BLaER1 treated with 17β-estradiol and CSF1 and Interleukin-3, amounts not matched to agents 10 nM and 100 nM (cell line): ENCODE data around the gene CREBL2.
A peak's percentile ranks its signal among the peaks of the same experiment; 100 is the strongest.

Experiments used
- H3K27ac ChIP-seq, 11 experiments: shearing (Covaris generic); formaldehyde crosslinking; 2 replicates each; pipeline ENCODE4 v1.8.1; 2022
- H3K27me3 ChIP-seq, 11 experiments: shearing (Covaris generic); formaldehyde crosslinking; 2 replicates each; pipeline ENCODE4 v1.8.1; 2022
- H3K36me3 ChIP-seq, 11 experiments: shearing (Covaris generic); formaldehyde crosslinking; 2 replicates each; pipeline ENCODE4 v1.8.1; 2022
- H3K4me1 ChIP-seq, 10 experiments: shearing (Covaris generic); formaldehyde crosslinking; 2 replicates each; pipeline ENCODE4 v1.8.1; 2022
- H3K4me2 ChIP-seq, 11 experiments: shearing (Covaris generic); formaldehyde crosslinking; 2 replicates each; pipeline ENCODE4 v1.8.1; 2022
- H3K4me3 ChIP-seq, 10 experiments: shearing (Covaris generic); formaldehyde crosslinking; 2 replicates each; pipeline ENCODE4 v1.8.1; 2022
- H3K9ac ChIP-seq, 11 experiments: shearing (Covaris generic); formaldehyde crosslinking; 2 replicates each; pipeline ENCODE4 v1.8.1; 2022
- H3K9me3 ChIP-seq, 11 experiments: shearing (Covaris generic); formaldehyde crosslinking; replicated peaks in 1 of 11; 2 replicates each; pipeline ENCODE4 v1.8.1; 2022
- H4K20me1 ChIP-seq, 11 experiments: shearing (Covaris generic); formaldehyde crosslinking; 2 replicates each; pipeline ENCODE4 v1.8.1; 2022
- Cebpa-rat ChIP-seq, 11 experiments: shearing (Covaris generic); IDR thresholded peaks; 2 replicates each; pipeline ENCODE4 v1.8.1; 2022

CREBL2 gene

GRCh38 chr12:12686925-12687324, 75.2 kb downstream of the CREBL2 start:
- Histone ChIP-seq H3K9ac (no peak overlapping the region), H3K4me3 (no peak overlapping the region), H4K20me1 (no peaks in the 10 kb centered on the region), H3K27ac (no peak overlapping the region), H3K4me2 (no peak overlapping the region), H3K4me1 (peaks cover 0 to 5% (median 0%) of the 10 kb centered on the region in 10 experiments; a peak in 4 of 20 replicates), H3K9me3 (no peaks in the 10 kb centered on the region), H3K36me3 (no peaks in the 10 kb centered on the region), H3K27me3 (no peaks in the 10 kb centered on the region)
- TF ChIP-seq Cebpa-rat (IDR thresholded peaks at IDR 0.05), result no peak

DNA sequence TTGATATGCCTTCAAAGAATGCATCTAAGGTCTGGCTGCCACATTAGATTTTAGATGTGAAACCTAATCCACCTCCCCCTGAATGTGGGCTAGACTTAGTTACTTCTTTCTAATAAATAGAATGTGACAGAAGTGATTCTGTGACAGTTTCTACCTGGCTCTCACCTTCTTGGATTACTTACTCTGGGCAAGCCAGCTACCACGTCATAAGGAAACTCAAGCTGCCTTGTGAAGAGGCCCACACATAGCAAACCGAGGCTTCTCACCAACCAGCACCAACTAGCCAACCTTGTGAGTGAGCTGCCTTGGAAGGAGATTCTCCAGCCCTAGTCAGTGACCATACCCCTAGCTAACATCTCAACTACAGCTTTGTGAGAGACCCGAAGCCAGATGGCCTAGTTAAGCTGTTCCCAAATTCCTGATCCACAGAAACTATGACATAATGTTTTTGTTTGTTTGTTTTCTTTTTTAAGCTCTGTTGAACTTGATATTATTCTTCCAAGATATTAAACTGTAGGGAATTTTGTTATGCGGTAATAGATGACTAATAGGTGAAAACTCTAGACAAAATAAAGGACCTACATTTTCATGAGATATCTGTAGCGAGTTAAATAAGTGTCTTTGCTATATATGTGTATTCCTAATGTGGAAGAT, 78.1 kb downstream of the CREBL2 start:
- Histone ChIP-seq H3K9me3 (no peaks in the 10 kb centered on the region), H3K4me1 (peaks cover 0 to 8% (median 0%) of the 10 kb centered on the region in 10 experiments; a peak in 4 of 20 replicates), H4K20me1 (no peaks in the 10 kb centered on the region), H3K9ac (no peak overlapping the region), H3K27me3 (no peaks in the 10 kb centered on the region), H3K4me3 (no peak overlapping the region), H3K4me2 (no peak overlapping the region), H3K27ac (no peak overlapping the region), H3K36me3 (no peaks in the 10 kb centered on the region)
- TF ChIP-seq Cebpa-rat (IDR thresholded peaks at IDR 0.05), result no peak

DNA sequence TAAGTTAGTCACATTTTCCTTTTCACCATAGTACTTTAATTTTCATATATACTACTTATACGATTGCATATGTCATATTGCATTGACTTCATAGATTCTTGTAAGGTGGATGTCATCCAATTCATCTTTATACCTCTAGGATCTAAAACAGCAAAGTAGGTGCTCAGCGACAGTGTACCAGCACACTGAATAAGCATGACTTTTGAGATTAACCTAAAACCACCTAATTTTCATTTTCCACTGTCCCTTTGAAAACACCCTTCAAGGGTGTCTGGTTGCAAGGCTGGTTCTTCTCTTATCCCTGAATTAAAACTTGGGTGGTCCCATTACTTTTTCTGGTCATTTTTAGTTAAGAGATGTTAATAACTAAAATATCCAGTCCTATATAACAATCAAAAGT, 79.9 kb downstream of the CREBL2 start:
- Histone ChIP-seq H3K9me3 (no peaks in the 10 kb centered on the region), H3K27ac (no peak overlapping the region), H3K4me2 (peak overlapping the region in 2 of 11 experiments; percentile 0 to 16; a peak in 1 of 22 replicates), H3K27me3 (no peaks in the 10 kb centered on the region), H3K4me1 (peaks cover 0 to 15% (median 10%) of the 10 kb centered on the region in 10 experiments; a peak in 9 of 20 replicates), H3K9ac (no peak overlapping the region), H3K36me3 (no peaks in the 10 kb centered on the region), H4K20me1 (no peaks in the 10 kb centered on the region), H3K4me3 (no peak overlapping the region)
- TF ChIP-seq Cebpa-rat (IDR thresholded peaks at IDR 0.05), result no peak

DNA sequence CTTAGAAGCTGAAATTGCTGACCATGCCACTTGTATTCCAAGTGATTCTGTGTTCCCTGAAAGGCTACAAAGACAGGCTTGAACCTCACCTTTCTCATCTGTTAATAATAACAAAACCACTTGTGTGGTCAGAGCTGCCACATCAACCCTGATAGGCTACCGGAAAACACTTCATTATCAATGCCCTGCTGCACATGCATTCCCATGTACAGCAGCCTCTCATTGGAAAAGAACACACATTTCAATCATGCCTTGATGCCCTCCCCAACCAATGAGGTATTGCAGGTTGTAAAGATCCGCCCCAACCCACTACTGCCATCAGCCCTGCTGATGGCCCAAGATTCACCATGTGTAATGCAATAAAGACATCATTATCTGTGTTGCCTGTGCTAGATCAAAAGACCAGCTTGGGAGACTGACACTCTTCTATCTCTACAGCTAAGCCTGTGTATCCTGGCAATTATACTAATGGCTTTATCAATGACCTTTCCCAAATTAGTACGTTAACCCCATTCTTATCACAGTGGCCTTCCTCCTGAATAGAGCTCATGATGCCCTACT, 81.5 kb downstream of the CREBL2 start:
- TF ChIP-seq Cebpa-rat (IDR thresholded peaks at IDR 0.05), result no peak
- H3K4me2 ChIP-seq, result no peak overlapping the region
- H3K27ac ChIP-seq, result no peak overlapping the region
- peaks cover 7 to 24% (median 16%) of the 10 kb centered on the region in 10 experiments; a peak in 16 of 20 replicates for H3K4me1 ChIP-seq
- H3K36me3 ChIP-seq, result no peaks in the 10 kb centered on the region
- no peak overlapping the region for H3K9ac ChIP-seq
- H4K20me1 ChIP-seq, result no peaks in the 10 kb centered on the region
- no peaks in the 10 kb centered on the region for H3K9me3 ChIP-seq
- H3K4me3 ChIP-seq, result no peak overlapping the region
- H3K27me3 ChIP-seq, result no peaks in the 10 kb centered on the region
